Measurements from ENCODE around the gene CETN3. TPM values are rescaled to one million over a fixed set of nuclear protein-coding genes. Genes with fewer than 3 reads are reported as not detected.

The CETN3 gene
- total and polyA plus RNA-seq, 2 experiments from 2014 or later: 9.5 to 29.8 TPM

- peak; percentile 18 for DNase-seq
- in situ Hi-C loops (cut with MboI): loop anchor here (25.0 kb wide), 1 partner anchor 1515 kb away; the partner anchor contains the start of gene MEF2C
- no peak for TF ChIP-seq EZH2 (IDR thresholded peaks at IDR 0.05; ENCODE audit: insufficient read depth, poor library complexity, severe bottlenecking)
- TF ChIP-seq EZH2phosphoT487 (IDR thresholded peaks at IDR 0.05; ENCODE audit: insufficient read depth, low read depth): no peak
- H3K9me3 ChIP-seq (ENCODE audit: low read depth): no peaks in the 10 kb centered on the region
- no peaks in the 10 kb centered on the region; the same call in 1 of the 2 replicates for H3K9me2 ChIP-seq (ENCODE audit: insufficient read depth)
- no peak overlapping the region for H3K4me2 ChIP-seq (ENCODE audit: unreplicated experiment)
- H4K20me1 ChIP-seq (ENCODE audit: insufficient read depth): no peaks in the 10 kb centered on the region
- peaks cover 1% of the 10 kb centered on the region; the same call in 1 of the 2 replicates for H3F3A ChIP-seq (ENCODE audit: insufficient read depth)
- H3K9ac ChIP-seq: no peak overlapping the region
- H3K4me1 ChIP-seq (ENCODE audit: insufficient read depth): peaks cover 39% of the 10 kb centered on the region
- no peak overlapping the region for H3K27ac ChIP-seq
- H3K27me3 ChIP-seq (replicated peaks; ENCODE audit: insufficient read depth): no peaks in the 10 kb centered on the region
- peaks cover 20% of the 10 kb centered on the region for H3K79me2 ChIP-seq (ENCODE audit: insufficient read depth)
- no peak overlapping the region for H2AFZ ChIP-seq
- no peak overlapping the region for H3K4me3 ChIP-seq
- WGBS, 2 experiments (ENCODE audit: low coverage in 1 of 2, low lambda C conversion rate in 2 of 2, missing lambda C conversion rate in 2 of 2): 30 to 46% methylated on average over 1 of the region's 1 CpG
- H3K36me3 ChIP-seq (ENCODE audit: low read depth): 0 out of 2 replicates have a peak, but pooled peaks cover 13% of the 10 kb centered on the region
Measured at GRCh38 chr5:90402521-90403255, 6.9 kb downstream of the CETN3 start.

- WGBS, 2 experiments (ENCODE audit: low coverage in 1 of 2, low lambda C conversion rate in 2 of 2, missing lambda C conversion rate in 2 of 2): 80 to 87% methylated on average over 4 of the region's 4 CpGs
- in situ Hi-C loops (cut with MboI): loop anchor here (25.0 kb wide), 1 partner anchor 1687 kb away; no protein-coding TSS in a partner anchor
- H4K20me1 ChIP-seq (ENCODE audit: insufficient read depth): no peaks in the 10 kb centered on the region
- no peaks in the 10 kb centered on the region for H3K9me3 ChIP-seq (ENCODE audit: low read depth)
- H3F3A ChIP-seq (ENCODE audit: insufficient read depth): no peaks in the 10 kb centered on the region
- peak overlapping the region; percentile 19 for H3K4me2 ChIP-seq (ENCODE audit: unreplicated experiment)
- H3K27me3 ChIP-seq (replicated peaks; ENCODE audit: insufficient read depth): no peaks in the 10 kb centered on the region
- H3K4me1 ChIP-seq (ENCODE audit: insufficient read depth): peaks cover 19% of the 10 kb centered on the region
- H3K9ac ChIP-seq: no peak overlapping the region
- no peak overlapping the region for H3K4me3 ChIP-seq
- no peak overlapping the region for H2AFZ ChIP-seq
- H3K27ac ChIP-seq: no peak overlapping the region
- H3K9me2 ChIP-seq (ENCODE audit: insufficient read depth): no peaks in the 10 kb centered on the region
- H3K79me2 ChIP-seq (ENCODE audit: insufficient read depth): no peaks in the 10 kb centered on the region
- H3K36me3 ChIP-seq (ENCODE audit: low read depth): no peaks in the 10 kb centered on the region
- DNase-seq: no peak
- TF ChIP-seq EZH2phosphoT487 (IDR thresholded peaks at IDR 0.05; ENCODE audit: insufficient read depth, low read depth): no peak
- no peak for TF ChIP-seq EZH2 (IDR thresholded peaks at IDR 0.05; ENCODE audit: insufficient read depth, poor library complexity, severe bottlenecking)
Measured at GRCh38 chr5:90399251-90399650, 10.3 kb downstream of the CETN3 start.

- no peaks in the 10 kb centered on the region; the same call in 1 of the 2 replicates for H3K9me2 ChIP-seq (ENCODE audit: insufficient read depth)
- H3K9me3 ChIP-seq (ENCODE audit: low read depth): no peaks in the 10 kb centered on the region
- no peak overlapping the region for H3K27ac ChIP-seq
- H3F3A ChIP-seq (ENCODE audit: insufficient read depth): no peaks in the 10 kb centered on the region
- DNase-seq: no peak
- H3K27me3 ChIP-seq (replicated peaks; ENCODE audit: insufficient read depth): no peaks in the 10 kb centered on the region
- peaks cover 19% of the 10 kb centered on the region for H3K4me1 ChIP-seq (ENCODE audit: insufficient read depth)
- no peak overlapping the region for H3K4me3 ChIP-seq
- in situ Hi-C loops (cut with MboI): loop anchor here (25.0 kb wide), 1 partner anchor 1686 kb away; no protein-coding TSS in a partner anchor
- no peak for TF ChIP-seq EZH2 (IDR thresholded peaks at IDR 0.05; ENCODE audit: insufficient read depth, poor library complexity, severe bottlenecking)
- TF ChIP-seq EZH2phosphoT487 (IDR thresholded peaks at IDR 0.05; ENCODE audit: insufficient read depth, low read depth): no peak
- no peaks in the 10 kb centered on the region for H3K36me3 ChIP-seq (ENCODE audit: low read depth)
- WGBS, 2 experiments (ENCODE audit: low coverage in 1 of 2, low lambda C conversion rate in 2 of 2, missing lambda C conversion rate in 2 of 2): 96 to 100% methylated on average over 2 of the region's 2 CpGs
- H2AFZ ChIP-seq: no peak overlapping the region
- no peaks in the 10 kb centered on the region for H3K79me2 ChIP-seq (ENCODE audit: insufficient read depth)
- H3K9ac ChIP-seq: no peak overlapping the region
- H3K4me2 ChIP-seq (ENCODE audit: unreplicated experiment): no peak overlapping the region
- H4K20me1 ChIP-seq (ENCODE audit: insufficient read depth): no peaks in the 10 kb centered on the region
Measured at GRCh38 chr5:90398726-90399125, 10.8 kb downstream of the CETN3 start.

GRCh38 chr5:90395005-90395404, 14.6 kb downstream of the CETN3 start:
- Histone ChIP-seq H4K20me1 (ENCODE audit: insufficient read depth) (no peaks in the 10 kb centered on the region), H3K27ac (no peak overlapping the region), H3F3A (ENCODE audit: insufficient read depth) (no peaks in the 10 kb centered on the region), H3K4me2 (ENCODE audit: unreplicated experiment) (no peak overlapping the region), H3K9ac (no peak overlapping the region), H3K27me3 (replicated peaks; ENCODE audit: insufficient read depth) (no peaks in the 10 kb centered on the region), H3K4me3 (no peak overlapping the region), H3K79me2 (ENCODE audit: insufficient read depth) (no peaks in the 10 kb centered on the region), H3K36me3 (ENCODE audit: low read depth) (peaks cover 4% of the 10 kb centered on the region; the same call in 1 of the 2 replicates), H3K9me2 (ENCODE audit: insufficient read depth) (no peaks in the 10 kb centered on the region; the same call in 1 of the 2 replicates), H3K9me3 (ENCODE audit: low read depth) (no peaks in the 10 kb centered on the region), H2AFZ (no peak overlapping the region), H3K4me1 (ENCODE audit: insufficient read depth) (peaks cover 10% of the 10 kb centered on the region)
- in situ Hi-C loops (cut with MboI): loop anchor here (25.0 kb wide), 1 partner anchor 1683 kb away; no protein-coding TSS in a partner anchor
- TF ChIP-seq EZH2phosphoT487 (IDR thresholded peaks at IDR 0.05; ENCODE audit: insufficient read depth, low read depth) (no peak), EZH2 (IDR thresholded peaks at IDR 0.05; ENCODE audit: insufficient read depth, poor library complexity, severe bottlenecking) (no peak)
- WGBS, 2 experiments (ENCODE audit: low coverage in 1 of 2, low lambda C conversion rate in 2 of 2, missing lambda C conversion rate in 2 of 2): 88 to 92% methylated on average over 2 of the region's 2 CpGs
- no peak for DNase-seq
